HUDEP-2 (cell line): Measurements from ENCODE around the gene MAPRE3.

Source experiments
- DNase-seq, 76 experiments: peaks; one replicate each; lab custom pipeline; 2025; ENCODE audit not compliant: unreplicated experiment in 76 of 76; lab: John Stamatoyannopoulos, UW

Gene MAPRE3

DNA sequence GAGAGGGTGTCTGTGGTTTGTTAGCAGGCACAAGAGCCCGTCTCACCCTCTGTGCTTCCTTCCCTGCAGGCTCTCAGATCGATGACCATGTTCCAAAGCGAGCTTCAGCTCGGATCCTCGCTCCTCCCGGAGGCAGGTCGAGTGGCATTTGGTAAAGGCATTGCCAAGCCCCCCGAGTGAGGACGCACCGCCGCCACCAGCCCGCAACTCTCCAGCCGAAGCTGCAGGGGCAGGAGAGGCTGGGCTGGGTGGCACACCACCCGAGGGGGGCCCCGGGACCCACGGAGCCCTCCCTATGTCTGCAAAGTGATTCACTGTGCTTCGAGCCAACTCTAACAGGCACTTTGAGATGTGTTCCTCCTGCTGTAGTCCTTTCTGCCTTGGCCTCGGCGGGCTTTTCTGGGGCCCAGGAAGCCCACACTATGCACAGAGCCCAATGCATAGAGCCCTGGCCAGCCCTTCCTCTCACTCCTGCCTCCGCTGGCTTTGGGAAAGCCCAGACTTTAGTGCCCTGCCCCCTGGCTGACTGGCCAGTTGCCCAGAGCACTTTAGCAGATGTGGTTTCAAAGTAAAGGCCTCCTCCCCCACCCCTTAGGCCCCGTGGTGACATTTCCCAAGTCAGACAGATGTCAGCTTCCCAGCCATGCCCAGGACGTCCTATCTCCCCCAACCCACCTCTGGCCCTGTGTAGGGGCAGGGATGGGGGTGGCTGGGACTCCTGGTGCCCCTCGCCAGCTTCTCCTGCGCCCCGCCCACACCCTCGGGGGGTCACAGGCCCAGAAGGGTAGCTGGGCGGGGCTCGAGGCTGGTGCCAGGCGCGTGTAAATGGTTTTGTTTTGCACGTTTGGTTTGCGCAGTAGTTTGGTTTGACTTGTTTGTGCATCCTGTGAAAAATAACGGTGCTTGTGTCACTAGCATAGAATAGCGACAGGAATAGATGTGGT lies 23.3 kb upstream of the MAPRE3 start:
- DNase-seq = peak in 66 of 76 experiments; percentile 5 to 81 (median 52)

DNA sequence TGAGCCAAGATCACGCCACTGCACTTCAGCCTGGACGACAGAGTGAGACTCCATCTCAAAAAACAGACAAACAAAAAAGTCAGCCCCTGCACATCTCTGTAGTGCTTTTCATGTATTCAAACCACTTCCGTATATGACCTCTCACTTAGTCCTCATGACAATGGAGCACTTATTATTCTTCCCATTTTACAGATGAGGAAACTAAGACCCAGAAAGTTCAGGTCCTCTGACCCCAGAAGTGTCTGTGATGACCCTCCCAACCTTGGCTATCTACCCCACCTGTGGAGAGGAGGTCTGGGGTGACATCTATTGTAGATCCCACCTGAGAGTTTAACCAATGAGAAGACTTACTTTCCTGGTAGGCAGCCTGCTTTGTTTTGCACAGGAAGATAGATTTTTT lies 21.6 kb upstream of the MAPRE3 start:
- no peak for DNase-seq

GRCh38 chr2:26950246-26950645 lies 20.2 kb upstream of the MAPRE3 start:
- no peak for DNase-seq

DNA sequence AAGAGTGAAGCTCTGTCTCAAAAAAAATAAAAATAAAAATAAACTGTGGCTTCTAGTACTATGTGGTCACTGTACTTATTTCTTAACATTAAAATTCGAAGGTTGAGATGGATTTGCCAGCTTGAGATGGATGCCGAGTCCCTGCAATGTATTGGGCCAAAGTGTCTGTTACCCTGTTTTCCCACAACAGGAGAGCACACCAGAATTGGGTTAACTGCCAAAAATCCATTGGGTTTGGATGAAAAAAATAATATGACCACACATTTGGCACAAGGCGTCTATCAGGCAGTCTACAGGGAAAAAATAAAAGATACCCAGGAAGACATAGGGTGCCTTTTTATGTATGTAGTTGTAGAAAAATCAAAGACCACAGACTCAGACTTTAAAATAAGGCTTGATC lies 19.2 kb upstream of the MAPRE3 start:
- no peak for DNase-seq

DNA sequence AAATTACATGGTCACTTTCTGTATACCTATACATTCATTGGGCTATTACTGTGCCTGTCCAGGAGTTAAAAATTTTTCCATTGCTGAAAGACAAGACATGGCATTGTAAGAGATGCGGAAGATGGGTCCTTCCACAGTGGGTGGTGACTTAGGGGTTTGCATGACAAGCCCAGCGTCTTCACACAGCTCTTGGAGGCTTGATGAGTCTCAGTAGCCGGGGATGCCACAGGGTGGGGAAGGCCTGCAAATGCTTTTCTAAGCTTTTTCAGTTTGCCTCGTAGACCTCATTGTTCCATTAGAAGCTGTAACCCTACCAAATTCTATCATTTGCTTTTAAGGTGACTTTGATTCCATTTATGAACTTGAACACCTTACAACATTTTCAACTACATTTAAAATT lies 18.1 kb upstream of the MAPRE3 start:
- DNase-seq = no peak

GRCh38 chr2:26954135-26954534 lies 16.3 kb upstream of the MAPRE3 start:
- no peak for DNase-seq

- no peak for DNase-seq
Measured at GRCh38 chr2:26957041-26957440, 13.4 kb upstream of the MAPRE3 start.

DNA sequence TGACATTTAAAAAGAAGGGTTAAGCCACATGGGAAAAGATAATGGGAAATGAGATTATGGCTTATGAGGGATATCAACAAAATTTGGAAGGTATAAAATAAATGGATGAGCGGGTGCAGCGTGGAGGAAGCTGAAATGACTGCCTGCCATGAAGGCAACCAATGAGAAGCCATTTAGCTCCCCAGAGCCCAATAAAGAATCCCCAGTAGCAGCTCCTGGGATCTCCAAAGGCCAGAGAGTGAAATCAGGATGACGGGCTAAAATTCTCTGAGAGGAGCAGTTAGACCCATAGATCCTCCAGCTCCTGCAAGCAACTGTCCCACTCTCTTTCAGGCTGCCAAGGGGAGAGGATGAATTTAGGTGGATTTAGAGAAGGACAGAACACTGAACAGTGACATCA lies 12.9 kb upstream of the MAPRE3 start:
- DNase-seq = no peak

DNA sequence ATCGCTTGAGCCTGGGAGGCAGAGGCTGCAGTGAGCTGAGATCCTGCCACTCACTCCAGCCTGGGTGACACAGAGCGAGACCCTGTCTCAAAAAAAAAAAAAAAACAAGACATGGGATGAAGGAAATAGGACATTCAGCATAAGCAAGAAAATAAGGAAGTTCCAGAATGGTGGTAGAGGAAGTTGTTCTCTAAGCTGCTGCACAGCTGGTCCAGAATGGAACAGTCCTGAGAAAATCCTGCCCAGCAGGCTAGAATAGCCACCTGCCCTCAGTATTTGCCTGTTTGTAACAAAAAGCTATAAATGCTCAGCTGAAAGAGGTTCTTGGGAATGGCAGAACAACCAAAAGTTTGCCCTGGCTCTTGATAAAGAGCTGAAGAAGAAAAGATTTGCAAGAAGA lies 11.1 kb upstream of the MAPRE3 start:
- no peak for DNase-seq

DNA sequence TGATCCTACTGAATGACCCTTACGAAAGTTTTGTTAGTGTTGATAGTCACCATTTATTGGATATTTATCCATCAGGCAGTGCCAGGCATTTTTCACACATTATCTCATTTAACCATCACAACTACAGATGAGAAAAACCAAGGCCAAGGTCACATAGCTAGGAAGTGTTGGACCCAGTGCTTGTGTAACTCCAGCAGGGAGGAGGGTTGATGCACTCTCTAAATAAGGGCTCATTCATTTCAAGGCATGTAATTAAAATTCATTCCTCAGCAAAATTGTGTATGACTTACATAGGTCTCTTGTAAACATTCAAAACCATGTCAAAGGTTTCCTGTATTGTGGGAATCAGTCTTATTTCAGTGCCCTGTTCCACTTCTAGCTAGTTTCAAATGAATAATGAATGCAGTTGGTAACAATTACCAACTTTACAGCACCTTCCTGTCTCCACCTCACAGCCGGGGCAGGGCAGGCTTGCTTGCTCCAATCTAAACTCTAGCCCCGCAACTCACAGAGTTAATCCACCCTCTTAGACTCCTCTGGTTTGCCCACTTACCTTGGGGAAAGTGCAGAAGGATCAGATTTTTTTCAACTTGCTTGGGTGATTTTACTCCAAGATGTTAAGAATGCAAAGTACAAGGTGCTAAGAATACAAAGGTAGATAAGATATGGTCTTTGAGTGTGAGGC lies 5.8 kb upstream of the MAPRE3 start:
- no peak for DNase-seq

DNA sequence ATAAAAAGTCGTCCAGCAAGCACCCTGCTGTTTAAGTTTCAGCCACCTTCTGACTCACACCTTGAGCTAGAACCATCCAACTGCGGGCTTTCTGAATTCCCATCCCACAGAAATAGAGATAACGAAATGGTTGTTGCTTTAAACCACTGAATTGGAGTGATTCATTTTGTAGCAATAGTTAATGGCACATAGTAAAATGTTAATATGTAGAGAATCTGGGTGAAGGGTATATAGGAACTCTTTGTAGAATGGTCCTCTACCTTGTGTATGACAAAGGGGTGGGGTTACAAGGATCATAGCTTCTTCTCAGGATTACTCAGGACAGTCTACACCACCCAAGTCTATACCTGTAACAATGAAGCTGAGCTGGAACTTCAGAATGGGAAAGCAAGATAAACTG lies 2.4 kb upstream of the MAPRE3 start:
- no peak for DNase-seq

GRCh38 chr2:26969077-26969844 lies 1.2 kb upstream of the MAPRE3 start:
- DNase-seq = no peak

DNA sequence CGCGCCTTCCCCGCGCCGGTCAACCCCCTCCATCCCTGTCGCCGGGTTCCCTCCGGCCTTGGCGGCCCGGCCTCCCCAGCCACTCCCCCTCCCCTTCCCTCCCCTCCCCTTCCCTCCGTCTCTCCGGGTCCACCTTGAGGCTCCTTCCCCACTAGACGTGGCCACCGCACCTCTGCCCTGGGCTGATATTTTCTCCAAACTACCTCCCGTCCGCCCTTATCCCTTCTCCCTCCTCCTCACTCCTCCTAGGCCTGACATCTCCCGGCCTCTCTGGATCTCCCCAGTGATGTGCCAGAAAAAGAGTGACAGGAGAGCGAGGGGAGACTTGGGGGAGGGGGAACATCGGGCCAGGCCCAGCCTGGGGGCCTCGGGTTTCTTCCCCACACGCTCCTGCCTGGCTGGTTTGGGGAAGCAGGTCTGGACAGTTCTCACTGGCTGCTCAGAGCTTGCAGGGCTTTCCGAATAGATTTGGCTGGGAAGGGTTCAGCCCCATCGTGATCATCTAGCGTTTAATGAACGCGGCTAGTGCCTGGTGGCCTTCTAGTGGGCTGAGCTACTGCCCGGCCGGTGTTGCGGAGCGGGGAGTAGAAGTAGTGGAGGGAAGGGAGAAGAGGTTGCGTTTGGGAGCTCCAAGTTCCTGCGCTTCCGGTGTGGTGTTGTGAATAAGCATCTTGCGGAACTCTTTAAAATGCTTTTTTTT lies 641 bp downstream of the MAPRE3 start:
- DNase-seq = peak in 2 of 76 experiments; percentile 12 to 14

GRCh38 chr2:26971911-26972786 lies 1.7 kb downstream of the MAPRE3 start:
- DNase-seq = peak in 56 of 76 experiments; percentile 1 to 64 (median 34)

DNA sequence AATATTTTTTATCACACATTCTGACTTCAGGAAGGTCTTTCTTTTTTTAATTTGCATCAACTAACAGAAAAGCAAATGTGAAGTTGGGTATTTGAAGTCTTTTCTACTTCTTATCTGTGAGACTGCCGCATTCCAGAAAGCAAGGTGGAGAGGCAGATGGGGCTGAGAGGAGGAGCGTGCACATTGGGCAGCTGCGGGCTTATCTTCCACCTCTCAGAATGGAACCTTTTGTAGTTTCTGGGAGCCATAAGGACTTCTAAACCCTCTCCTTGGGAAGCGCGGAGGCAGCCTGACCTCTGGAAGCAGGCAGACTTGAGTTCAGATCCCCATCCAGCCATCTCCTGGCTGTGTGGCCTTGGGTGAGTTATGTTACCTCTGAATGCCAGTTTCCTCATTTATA lies 3.9 kb downstream of the MAPRE3 start:
- DNase-seq = peak in 43 of 76 experiments; percentile 2 to 58 (median 27)

- no peak for DNase-seq
Measured at GRCh38 chr2:26975102-26975501, 4.7 kb downstream of the MAPRE3 start.

GRCh38 chr2:26975656-26976055 lies 5.2 kb downstream of the MAPRE3 start:
- DNase-seq = no peak

DNA sequence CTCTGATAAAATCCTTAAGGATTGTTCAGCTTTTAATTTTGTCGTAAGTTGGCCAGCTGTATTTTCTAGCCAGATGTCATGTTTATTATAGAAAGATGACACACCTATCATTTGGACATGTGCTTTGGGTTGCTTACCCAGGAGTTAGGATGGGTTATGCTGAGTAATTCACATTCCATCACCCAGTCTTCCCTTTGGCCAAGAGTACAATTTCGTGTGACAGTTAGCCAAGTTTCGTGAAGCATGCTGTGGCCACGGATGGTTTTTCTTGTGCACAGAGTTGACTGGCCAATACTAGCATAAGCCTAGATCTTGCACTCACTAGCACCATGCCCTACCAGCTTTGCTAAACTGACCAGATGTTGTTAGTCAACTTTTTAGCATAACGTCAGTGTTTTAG lies 5.8 kb downstream of the MAPRE3 start:
- DNase-seq = no peak

- no peak for DNase-seq
Measured at GRCh38 chr2:26977012-26977411, 6.6 kb downstream of the MAPRE3 start.
